Chondrocyte (in vitro differentiated cells): Measurements from ENCODE around the gene NCOA1. TPM values are rescaled to one million over a fixed set of nuclear protein-coding genes. Genes with fewer than 3 reads are reported as not detected.

ENCODE experiments used
- DNase-seq: peaks from one replicate; pipeline ENCODE4 v3.0.0; 2021; ENCODE audit warnings: mixed read lengths, low spot score
- H3K27ac Mint-ChIP-seq: one replicate; pipeline ENCODE4 v1.8.0; 2021; ENCODE audit warnings: mild to moderate bottlenecking, moderate library complexity, mixed read lengths; ENCODE audit not compliant: unreplicated experiment
- H3K27me3 Mint-ChIP-seq: 2 replicates; pipeline ENCODE4 v1.8.0; 2021; ENCODE audit warnings: low read depth, mixed read lengths
- H3K36me3 Mint-ChIP-seq: 2 replicates; pipeline ENCODE4 v1.8.0; 2021; ENCODE audit warnings: low read depth, mixed read lengths
- H3K4me1 Mint-ChIP-seq: 2 replicates; pipeline ENCODE4 v1.8.0; 2021; ENCODE audit warnings: low read depth, mild to moderate bottlenecking, mixed read lengths
- H3K4me3 Mint-ChIP-seq: one replicate; pipeline ENCODE4 v1.8.0; 2021; ENCODE audit warnings: mild to moderate bottlenecking, moderate library complexity, mixed read lengths; ENCODE audit not compliant: unreplicated experiment
- H3K9me3 Mint-ChIP-seq: 2 replicates; pipeline ENCODE4 v1.8.0; 2021; ENCODE audit warnings: low read depth, mixed read lengths
- CTCF ChIP-seq: fragments of 200-600 bp; sonication (generic); IDR thresholded peaks from 2 replicates; pipeline ENCODE4 v1.5.0; 2021; ENCODE audit warnings: antibody characterized with exemption, mild to moderate bottlenecking, moderate library complexity
- total RNA-seq: library from RNA; stranded (reverse); gene quantifications from 3 replicates; pipeline ENCODE4 v1.2.1, GENCODE V29; 2021

The NCOA1 gene
- total RNA-seq, 1 donor from 2014 or later = 20.3 TPM

- Mint-ChIP-seq H3K27ac (no peak overlapping the region), H3K9me3 (peaks cover 2% of the 10 kb centered on the region), H3K4me1 (peaks cover 25% of the 10 kb centered on the region)
Observed at GRCh38 chr2:24515335-24515734, 24.3 kb downstream of the NCOA1 start.

GRCh38 chr2:24515831-24516230 lies 24.8 kb downstream of the NCOA1 start:
- TF ChIP-seq CTCF = no peak
- Mint-ChIP-seq H3K27ac (no peak overlapping the region), H3K4me1 (peaks cover 25% of the 10 kb centered on the region), H3K9me3 (peaks cover 2% of the 10 kb centered on the region), H3K36me3 (no peaks in the 10 kb centered on the region), H3K4me3 (no peak overlapping the region), H3K27me3 (no peaks in the 10 kb centered on the region)
- DNase-seq = no peak

More at GRCh38 chr2:24515335-24515734, 24.3 kb downstream of the NCOA1 start:
- no peak for DNase-seq
- no peak for TF ChIP-seq CTCF
- no peak overlapping the region for H3K4me3 Mint-ChIP-seq
- no peaks in the 10 kb centered on the region for H3K27me3 Mint-ChIP-seq
- H3K36me3 Mint-ChIP-seq = no peaks in the 10 kb centered on the region

DNA sequence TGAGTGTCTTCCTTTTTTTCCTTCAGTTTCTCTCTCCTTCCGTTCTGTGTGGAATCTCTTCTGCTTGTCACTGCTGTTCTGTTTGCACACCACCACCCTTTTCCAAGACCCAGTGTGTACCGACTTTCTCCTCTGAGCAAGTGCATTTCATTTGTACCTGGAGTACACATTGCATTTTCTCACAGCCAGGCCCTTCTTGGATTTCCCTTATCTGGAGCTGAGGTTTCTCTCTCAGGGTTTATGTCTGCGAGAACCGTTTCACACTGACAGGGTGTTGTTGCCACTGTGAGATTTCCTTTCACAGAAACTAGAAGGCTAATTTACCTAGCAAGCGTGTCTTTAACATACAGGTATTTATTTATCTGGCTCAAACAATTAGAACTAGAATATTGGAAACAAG lies 26.2 kb downstream of the NCOA1 start:
- no peaks in the 10 kb centered on the region for H3K27me3 Mint-ChIP-seq
- H3K27ac Mint-ChIP-seq = no peak overlapping the region

DNA sequence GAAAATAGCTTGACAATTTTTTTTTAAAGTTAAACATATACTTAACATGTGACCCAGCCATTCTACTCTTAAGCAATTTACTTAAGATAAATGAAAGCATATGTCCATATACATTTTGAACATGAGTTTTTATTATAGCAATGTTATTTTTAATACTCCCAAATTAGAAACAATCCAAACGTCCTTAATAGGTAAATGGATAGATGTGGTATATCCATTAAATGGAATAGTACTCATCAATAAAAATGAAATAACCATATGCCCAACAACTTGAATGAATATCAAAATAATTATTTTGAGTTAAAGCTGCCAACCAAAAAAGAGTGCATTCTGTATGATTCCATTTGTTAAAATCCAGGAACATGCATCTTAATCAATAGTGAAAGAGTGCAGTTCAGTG lies 29.1 kb downstream of the NCOA1 start:
- no peak for DNase-seq
- no peak overlapping the region for H3K27ac Mint-ChIP-seq
- peaks cover 2% of the 10 kb centered on the region for H3K9me3 Mint-ChIP-seq
- H3K4me3 Mint-ChIP-seq = no peak overlapping the region
- TF ChIP-seq CTCF = no peak
- no peaks in the 10 kb centered on the region for H3K36me3 Mint-ChIP-seq
- peaks cover 9% of the 10 kb centered on the region for H3K4me1 Mint-ChIP-seq
- H3K27me3 Mint-ChIP-seq = no peaks in the 10 kb centered on the region

More for the DNA sequence above, 26.2 kb downstream of the NCOA1 start:
- peaks cover 22% of the 10 kb centered on the region for H3K4me1 Mint-ChIP-seq
- DNase-seq = no peak
- TF ChIP-seq CTCF = no peak
- H3K9me3 Mint-ChIP-seq = peaks cover 2% of the 10 kb centered on the region
- H3K4me3 Mint-ChIP-seq = no peak overlapping the region
- H3K36me3 Mint-ChIP-seq = no peaks in the 10 kb centered on the region

GRCh38 chr2:24521162-24521857 lies 30.3 kb downstream of the NCOA1 start:
- DNase-seq = no peak
- no peaks in the 10 kb centered on the region for H3K27me3 Mint-ChIP-seq
- no peak for TF ChIP-seq CTCF
- H3K36me3 Mint-ChIP-seq = no peaks in the 10 kb centered on the region
- H3K4me1 Mint-ChIP-seq = peaks cover 5% of the 10 kb centered on the region
- H3K9me3 Mint-ChIP-seq = peaks cover 2% of the 10 kb centered on the region
- H3K4me3 Mint-ChIP-seq = no peak overlapping the region
- H3K27ac Mint-ChIP-seq = no peak overlapping the region
